ENCODE results near the gene ATP6V0E2.
A peak's percentile ranks its signal among the peaks of the same experiment; 100 is the strongest.

The ATP6V0E2 gene

GRCh38 chr7:149864023-149864422 lies 9.7 kb upstream of the ATP6V0E2 start:
- DNase-seq: no peak

DNA sequence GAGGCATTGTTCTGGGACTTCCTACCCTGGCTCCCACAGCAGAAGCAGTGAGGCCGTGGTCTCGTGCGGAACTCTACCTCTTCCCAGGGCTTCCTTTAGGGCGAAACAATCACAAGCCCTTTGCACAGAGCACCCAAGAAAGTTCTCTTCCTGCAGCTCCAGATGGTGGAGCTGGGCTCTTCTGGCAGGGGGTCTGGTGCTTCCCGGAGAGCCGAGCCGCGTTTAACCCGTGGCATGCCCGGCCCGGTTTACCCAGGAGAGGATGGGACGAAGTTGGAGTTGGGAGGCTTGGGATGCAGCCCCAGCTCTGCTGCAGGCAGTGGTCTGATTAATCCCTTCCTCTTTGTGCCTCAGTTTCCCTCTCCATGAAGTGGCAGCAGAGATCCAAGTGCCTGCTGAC lies 9.0 kb upstream of the ATP6V0E2 start:
- DNase-seq: no peak

DNA sequence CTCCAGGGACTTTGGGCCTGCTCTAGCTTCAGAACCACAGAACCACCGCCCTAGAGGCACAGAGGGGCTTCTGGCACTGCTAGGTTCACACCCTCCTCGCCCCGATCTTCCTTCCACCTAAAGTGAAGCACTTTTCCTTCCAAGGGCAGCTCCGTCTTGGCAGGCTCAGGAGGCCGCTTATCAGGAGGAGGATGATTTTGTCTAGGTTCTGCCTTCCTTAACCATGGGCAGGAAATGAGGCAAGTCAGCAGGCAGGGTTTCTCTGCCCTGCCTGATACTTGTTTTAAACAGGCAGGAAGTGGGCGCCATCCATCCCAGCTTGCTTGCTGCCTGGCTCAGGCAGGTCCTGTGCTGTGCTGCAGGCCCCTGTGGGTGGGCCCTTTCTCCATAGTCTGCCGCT lies 8.3 kb upstream of the ATP6V0E2 start:
- DNase-seq: peak; percentile 10

GRCh38 chr7:149866139-149866778 lies 7.5 kb upstream of the ATP6V0E2 start:
- no peak for DNase-seq

DNA sequence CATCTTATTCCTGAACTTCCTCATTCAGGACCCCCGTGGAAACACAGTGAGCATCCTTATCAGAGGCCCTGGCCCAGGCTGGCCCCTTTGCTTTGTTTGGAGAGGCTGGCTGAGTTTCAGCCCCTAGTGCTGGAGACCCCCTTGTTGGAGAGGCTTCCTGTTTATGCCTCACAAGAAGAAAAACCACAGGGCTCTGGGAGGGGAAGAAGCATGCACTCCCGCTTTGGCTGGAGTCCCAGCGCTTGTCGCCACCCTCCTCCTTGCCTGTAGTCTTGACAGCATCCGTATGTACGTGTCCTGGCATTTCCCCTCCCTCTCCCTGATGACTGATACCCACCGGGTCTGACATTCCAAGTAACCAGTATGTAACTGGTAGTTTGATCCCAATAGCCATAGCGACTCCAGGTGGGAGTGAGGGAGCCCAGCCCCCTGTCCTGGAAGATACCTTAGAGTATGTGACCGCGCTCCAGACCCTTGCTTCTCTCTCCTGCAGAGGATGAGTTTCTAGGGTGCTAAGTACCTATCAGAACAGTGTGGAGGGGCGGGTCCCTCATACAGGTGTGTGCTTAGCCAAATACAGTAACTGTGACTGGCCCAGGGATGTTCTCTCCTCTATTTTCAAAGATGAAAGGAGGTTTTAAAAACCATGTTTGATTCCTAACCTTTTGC lies 6.9 kb upstream of the ATP6V0E2 start:
- DNase-seq: peak; percentile 69

DNA sequence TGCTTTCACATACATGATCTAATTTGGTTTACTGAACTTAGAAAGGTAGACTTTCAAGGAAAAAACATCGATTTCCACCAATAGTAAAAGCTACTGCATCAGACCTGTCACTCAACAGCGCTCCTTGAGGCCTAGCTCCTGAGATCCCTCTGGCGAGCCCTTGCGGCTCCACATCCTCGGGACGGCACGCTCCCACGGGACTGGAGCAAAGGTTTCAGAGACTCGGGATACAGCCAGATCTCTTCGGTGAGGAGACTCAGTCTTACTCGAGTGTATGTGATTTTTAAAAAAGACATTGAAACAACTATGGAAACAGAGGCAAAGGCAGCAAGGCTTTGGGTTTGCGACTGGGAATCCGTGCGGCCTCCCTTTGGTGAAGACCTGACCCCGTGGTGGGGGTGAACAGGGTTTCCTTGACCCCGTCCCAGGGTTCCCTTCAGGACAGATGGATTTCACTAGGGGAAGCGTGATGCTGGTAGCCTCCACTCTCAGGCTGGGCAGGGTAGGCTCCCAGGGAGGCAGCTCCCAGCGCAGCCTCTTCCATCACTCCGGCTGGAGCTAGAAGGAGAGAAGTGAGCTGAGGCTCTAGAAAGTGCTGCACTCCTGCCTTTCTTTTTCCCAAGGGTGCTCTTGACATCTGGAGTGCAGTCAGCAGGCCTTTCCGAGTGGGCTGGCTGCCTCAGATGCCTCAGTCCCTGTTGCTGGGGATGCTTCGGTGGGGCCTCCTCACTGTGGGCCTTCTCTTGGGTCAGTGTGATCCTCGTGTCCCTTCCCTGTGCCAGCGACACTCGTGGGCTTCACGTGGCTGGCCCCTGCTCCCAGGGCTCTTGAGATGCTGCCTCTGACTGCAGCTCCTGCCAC lies 5.8 kb upstream of the ATP6V0E2 start:
- no peak for DNase-seq

GRCh38 chr7:149868623-149869290 lies 5.0 kb upstream of the ATP6V0E2 start:
- DNase-seq: no peak

DNA sequence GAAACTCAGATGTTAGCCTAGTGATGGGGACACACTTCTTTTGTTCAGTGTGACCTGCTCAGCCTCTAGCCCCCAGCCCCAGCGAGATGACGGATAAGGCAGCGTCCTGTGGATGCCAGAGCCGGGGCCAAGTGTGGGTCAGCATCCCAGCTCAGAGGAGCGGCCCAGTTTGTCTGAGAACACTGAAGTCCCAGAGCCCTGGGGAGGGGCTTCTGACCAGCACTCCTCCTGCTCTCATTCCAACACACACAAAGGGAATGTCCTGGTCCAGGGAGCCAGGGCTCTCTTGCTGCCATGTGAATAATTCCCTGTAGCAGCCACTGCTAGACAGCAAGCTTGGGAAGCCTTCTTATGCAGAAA lies 4.5 kb upstream of the ATP6V0E2 start:
- no peak for DNase-seq

DNA sequence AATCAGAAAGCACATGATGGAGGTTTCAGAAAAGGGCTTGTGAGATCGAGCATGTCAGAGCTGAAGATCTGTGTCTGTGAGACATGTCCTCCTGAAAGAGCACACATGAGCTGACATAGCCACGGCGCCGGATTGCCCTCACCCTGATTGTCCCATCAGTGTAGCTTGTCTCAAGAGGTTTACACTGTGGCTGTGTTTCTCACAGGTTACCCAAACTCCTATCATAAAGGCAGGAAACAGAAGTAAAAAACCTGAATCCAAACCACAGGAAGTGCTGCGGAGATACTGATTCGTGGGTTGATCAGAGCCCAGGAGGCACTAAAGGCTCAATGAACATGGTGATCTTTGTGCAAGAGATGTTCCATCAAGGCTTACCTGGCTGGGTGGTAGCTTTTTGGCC lies 3.9 kb upstream of the ATP6V0E2 start:
- no peak for DNase-seq

DNA sequence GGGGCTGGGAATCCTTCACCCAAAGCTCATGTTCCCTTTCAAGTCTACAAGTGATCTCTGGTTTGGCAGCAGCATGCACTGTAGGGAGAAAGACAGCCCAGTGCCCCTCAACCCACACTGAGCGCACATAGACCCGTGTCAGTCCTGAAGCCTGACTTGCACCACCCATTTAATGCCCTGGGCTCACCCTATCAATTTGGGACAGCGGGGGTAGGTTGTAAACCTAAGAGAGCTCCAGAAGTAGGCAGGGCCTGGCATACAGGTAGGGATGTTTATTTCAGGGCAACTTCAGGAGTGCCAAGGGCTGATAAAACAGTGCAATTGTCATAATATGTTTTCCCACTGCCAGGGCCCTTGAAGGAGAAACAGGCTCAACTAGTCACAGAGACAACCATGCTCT lies 3.5 kb upstream of the ATP6V0E2 start:
- DNase-seq: no peak

- DNase-seq: no peak
These were observed 2.9 kb upstream of the ATP6V0E2 start for GRCh38 chr7:149870701-149871483.

- DNase-seq: no peak
These were observed 2.2 kb upstream of the ATP6V0E2 start for GRCh38 chr7:149871576-149871975.

- peak; percentile 79 for DNase-seq
These were observed 1.2 kb upstream of the ATP6V0E2 start for GRCh38 chr7:149872419-149873073.

DNA sequence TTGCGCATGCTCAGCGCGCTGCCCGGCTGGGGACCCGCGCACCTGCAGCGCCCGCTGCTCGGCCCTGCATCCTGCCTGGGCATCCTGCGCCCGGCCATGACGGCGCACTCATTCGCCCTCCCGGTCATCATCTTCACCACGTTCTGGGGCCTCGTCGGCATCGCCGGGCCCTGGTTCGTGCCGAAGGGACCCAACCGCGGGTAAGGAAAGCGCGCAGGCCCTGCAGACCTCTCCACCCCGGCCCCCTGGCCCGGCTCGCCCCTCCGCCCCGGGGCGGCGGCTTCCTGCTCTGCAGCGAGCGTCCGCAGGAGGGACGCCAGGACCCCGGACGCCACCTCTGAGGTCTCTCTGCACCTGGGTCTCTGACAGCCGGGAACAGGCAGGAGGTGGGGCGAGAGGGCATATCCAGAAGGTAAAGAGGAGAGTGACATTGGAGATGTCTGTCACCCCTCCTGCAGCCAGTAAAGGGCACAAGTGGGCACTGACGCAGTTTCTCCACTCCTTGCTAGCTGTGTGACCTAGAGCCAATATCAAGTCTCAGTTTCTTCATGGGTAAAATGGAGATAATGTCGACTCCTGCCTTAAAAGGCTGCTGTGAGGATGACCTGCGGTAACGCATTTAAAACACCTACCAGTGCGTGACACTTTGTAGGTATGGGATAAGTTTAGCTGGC lies 338 bp downstream of the ATP6V0E2 start:
- DNase-seq: no peak

- DNase-seq: no peak
These were observed 867 bp downstream of the ATP6V0E2 start for GRCh38 chr7:149874644-149875028.

- no peak for DNase-seq
These were observed 1.6 kb downstream of the ATP6V0E2 start for GRCh38 chr7:149875396-149875795.

DNA sequence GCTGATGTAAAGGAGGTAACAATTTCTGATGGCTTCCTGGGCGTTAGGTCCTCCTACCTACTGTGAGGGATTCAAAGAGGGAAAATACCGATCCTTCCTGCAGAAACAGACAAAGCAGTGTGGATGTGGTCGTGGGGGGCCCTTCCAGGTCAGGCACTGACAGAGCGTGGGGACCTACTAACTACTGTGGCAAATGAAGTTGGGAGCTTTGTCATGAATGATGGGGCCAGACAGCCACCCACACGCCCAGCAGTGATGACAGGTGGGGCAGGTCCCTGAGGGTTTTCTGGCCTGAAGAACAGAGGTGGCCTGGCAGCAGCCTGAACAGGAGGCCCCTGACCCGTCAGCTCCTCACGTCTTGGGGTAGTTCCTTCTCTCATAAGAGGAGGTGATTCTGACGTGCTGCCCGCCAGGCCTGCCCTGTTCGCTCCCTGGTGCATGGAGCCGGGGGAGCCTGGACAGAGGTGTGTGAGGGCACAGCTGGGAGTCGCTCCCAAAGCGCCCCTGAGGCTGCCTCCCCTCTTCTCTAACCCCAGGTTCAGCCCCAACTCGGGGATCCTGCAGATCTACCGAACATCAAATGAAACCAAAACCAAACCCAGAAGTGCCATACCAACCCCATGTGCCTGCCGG lies 4.2 kb downstream of the ATP6V0E2 start:
- DNase-seq: no peak

DNA sequence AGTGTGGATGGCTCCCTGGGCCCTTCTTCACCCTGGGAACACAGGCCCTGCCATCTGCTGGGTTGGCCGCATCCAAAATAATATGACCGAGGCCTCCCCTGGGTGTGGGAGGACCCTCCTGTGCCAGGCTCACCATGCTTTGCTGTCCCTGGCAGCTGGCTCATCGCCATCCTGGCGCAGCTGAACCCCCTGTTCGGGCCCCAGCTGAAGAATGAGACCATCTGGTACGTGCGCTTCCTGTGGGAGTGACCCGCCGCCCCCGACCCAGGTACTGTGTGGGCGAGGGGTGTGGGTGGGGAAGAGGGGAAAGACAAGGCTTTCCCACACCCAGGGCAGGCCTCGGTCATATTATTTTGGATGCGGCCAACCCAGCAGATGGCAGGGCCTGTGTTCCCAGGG lies 4.8 kb downstream of the ATP6V0E2 start:
- no peak for DNase-seq

DNA sequence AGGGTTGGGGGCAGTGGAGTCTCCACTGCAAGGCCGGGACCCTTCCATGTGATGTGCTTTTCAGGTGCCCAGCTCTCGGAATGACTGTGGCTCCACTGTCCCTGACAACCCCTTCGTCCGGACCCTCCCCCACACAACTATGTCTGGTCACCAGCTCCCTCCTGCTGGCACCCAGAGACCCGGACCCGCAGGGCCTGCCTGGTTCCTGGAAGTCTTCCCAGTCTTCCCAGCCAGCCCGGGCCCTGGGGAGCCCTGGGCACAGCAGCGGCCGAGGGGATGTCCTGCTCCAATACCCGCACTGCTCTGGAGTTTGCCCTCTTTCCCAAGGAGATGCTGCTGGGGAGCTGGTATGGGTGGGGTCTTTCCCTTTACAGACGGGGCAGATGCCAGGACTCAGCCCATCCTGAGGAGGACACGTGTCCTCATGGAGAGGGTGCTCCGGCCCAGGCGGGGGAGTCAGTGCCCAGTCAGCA lies 5.5 kb downstream of the ATP6V0E2 start:
- DNase-seq: no peak

Measured in fibroblast of skin of back (primary cell).